Progenitor cell of endocrine pancreas (in vitro differentiated cells): Measurements from ENCODE around the gene DIAPH2. TPM values are rescaled to one million over a fixed set of nuclear protein-coding genes. Genes with fewer than 3 reads are reported as not detected.
A peak's percentile ranks its signal among the peaks of the same experiment; 100 is the strongest.

Experiments
- DNase-seq: peaks from one replicate; pipeline ENCODE4 v3.0.0; 2021; ENCODE audit warnings: low spot score; ENCODE audit not compliant: unreplicated experiment
- H3K27ac Mint-ChIP-seq: 2 replicates; pipeline ENCODE4 v1.8.0; 2021; ENCODE audit warnings: mild to moderate bottlenecking, moderate library complexity, mixed read lengths
- H3K27me3 Mint-ChIP-seq: 2 replicates; pipeline ENCODE4 v1.8.0; 2021; ENCODE audit warnings: mixed read lengths
- H3K36me3 Mint-ChIP-seq: 2 replicates; pipeline ENCODE4 v1.8.0; 2022; ENCODE audit warnings: mixed read lengths; ENCODE audit not compliant: insufficient read depth
- H3K4me1 Mint-ChIP-seq: 2 replicates; pipeline ENCODE4 v1.8.0; 2021; ENCODE audit warnings: low read depth, mixed read lengths
- H3K4me3 Mint-ChIP-seq: 2 replicates; pipeline ENCODE4 v1.8.0; 2021; ENCODE audit warnings: low read depth, mild to moderate bottlenecking, moderate library complexity, mixed read lengths
- H3K9me3 Mint-ChIP-seq: 2 replicates; pipeline ENCODE4 v1.8.0; 2021; ENCODE audit warnings: low read depth, mixed read lengths
- total RNA-seq: library from RNA; stranded (reverse); gene quantifications from 2 replicates; pipeline ENCODE4 v1.2.1, GENCODE V29; 2021
- TF ChIP-seq, protein P1 (sequence below): fragments of 200-600 bp; sonication (generic); IDR thresholded peaks from one replicate; pipeline ENCODE4 v1.5.0; 2021; ENCODE audit warnings: antibody characterized with exemption, mild to moderate bottlenecking; ENCODE audit not compliant: unreplicated experiment

Gene DIAPH2
- total RNA-seq, 1 donor from 2014 or later = 29.7 TPM

- H3K27me3 Mint-ChIP-seq = no peaks in the 10 kb centered on the region
- peaks cover 2% of the 10 kb centered on the region for H3K36me3 Mint-ChIP-seq
- H3K4me3 Mint-ChIP-seq = no peak overlapping the region
- no peak overlapping the region for H3K27ac Mint-ChIP-seq
- TF ChIP-seq, protein P1, sequence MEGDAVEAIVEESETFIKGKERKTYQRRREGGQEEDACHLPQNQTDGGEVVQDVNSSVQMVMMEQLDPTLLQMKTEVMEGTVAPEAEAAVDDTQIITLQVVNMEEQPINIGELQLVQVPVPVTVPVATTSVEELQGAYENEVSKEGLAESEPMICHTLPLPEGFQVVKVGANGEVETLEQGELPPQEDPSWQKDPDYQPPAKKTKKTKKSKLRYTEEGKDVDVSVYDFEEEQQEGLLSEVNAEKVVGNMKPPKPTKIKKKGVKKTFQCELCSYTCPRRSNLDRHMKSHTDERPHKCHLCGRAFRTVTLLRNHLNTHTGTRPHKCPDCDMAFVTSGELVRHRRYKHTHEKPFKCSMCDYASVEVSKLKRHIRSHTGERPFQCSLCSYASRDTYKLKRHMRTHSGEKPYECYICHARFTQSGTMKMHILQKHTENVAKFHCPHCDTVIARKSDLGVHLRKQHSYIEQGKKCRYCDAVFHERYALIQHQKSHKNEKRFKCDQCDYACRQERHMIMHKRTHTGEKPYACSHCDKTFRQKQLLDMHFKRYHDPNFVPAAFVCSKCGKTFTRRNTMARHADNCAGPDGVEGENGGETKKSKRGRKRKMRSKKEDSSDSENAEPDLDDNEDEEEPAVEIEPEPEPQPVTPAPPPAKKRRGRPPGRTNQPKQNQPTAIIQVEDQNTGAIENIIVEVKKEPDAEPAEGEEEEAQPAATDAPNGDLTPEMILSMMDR = no peak
- peaks cover 4% of the 10 kb centered on the region for H3K9me3 Mint-ChIP-seq
- peaks cover 5% of the 10 kb centered on the region for H3K4me1 Mint-ChIP-seq
- DNase-seq = no peak
Observed at GRCh38 chrX:97539970-97540519, 855.4 kb downstream of the DIAPH2 start.

- TF ChIP-seq, protein P1 = no peak
- no peak for DNase-seq
- no peaks in the 10 kb centered on the region for H3K36me3 Mint-ChIP-seq
- H3K27me3 Mint-ChIP-seq = no peaks in the 10 kb centered on the region
- no peak overlapping the region for H3K27ac Mint-ChIP-seq
- no peaks in the 10 kb centered on the region for H3K4me1 Mint-ChIP-seq
- H3K4me3 Mint-ChIP-seq = no peak overlapping the region
- no peaks in the 10 kb centered on the region for H3K9me3 Mint-ChIP-seq
Observed at GRCh38 chrX:97547877-97548578, 863.4 kb downstream of the DIAPH2 start.

GRCh38 chrX:97551821-97552220, 867.2 kb downstream of the DIAPH2 start:
- no peak for DNase-seq
- H3K27ac Mint-ChIP-seq = peak overlapping the region; percentile 57
- no peak overlapping the region for H3K4me3 Mint-ChIP-seq
- no peaks in the 10 kb centered on the region for H3K27me3 Mint-ChIP-seq
- no peaks in the 10 kb centered on the region for H3K36me3 Mint-ChIP-seq
- peaks cover under 1% of the 10 kb centered on the region for H3K9me3 Mint-ChIP-seq
- TF ChIP-seq, protein P1 = no peak
- H3K4me1 Mint-ChIP-seq = no peaks in the 10 kb centered on the region

- peaks cover 2% of the 10 kb centered on the region for H3K36me3 Mint-ChIP-seq
- no peak overlapping the region for H3K4me3 Mint-ChIP-seq
- H3K27me3 Mint-ChIP-seq = no peaks in the 10 kb centered on the region
- H3K27ac Mint-ChIP-seq = no peak overlapping the region
- peaks cover 7% of the 10 kb centered on the region for H3K9me3 Mint-ChIP-seq
- TF ChIP-seq, protein P1 = no peak
- H3K4me1 Mint-ChIP-seq = no peaks in the 10 kb centered on the region
- no peak for DNase-seq
Observed at GRCh38 chrX:97553833-97554232, 869.2 kb downstream of the DIAPH2 start.

DNA sequence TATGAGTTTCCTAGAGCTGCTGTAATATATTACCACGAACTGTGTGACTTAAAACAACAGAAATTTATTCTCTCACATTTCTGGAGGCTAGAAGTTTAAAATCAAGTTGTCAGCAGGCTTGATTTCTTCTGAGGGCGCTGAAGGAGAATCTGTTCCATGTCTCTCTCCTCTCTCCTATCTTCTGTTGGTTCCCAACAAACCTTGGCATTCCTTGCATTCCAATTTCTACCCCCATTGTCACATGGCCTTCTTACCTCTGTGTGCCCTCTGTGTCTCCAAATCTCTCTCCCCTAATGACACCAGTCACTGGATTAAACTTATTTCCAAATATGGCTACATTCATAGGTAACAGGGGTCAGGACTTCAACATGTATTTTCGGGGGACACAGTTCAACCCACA, 871.7 kb downstream of the DIAPH2 start:
- Mint-ChIP-seq H3K4me1 (no peaks in the 10 kb centered on the region), H3K36me3 (peaks cover 2% of the 10 kb centered on the region), H3K27ac (no peak overlapping the region), H3K27me3 (no peaks in the 10 kb centered on the region), H3K4me3 (no peak overlapping the region), H3K9me3 (peaks cover 7% of the 10 kb centered on the region)
- TF ChIP-seq, protein P1 = no peak
- no peak for DNase-seq
